ENCODE measurements around the gene SEMA5A. TPM values are rescaled to one million over a fixed set of nuclear protein-coding genes. Genes with fewer than 3 reads are reported as not detected.

Gene SEMA5A
- total RNA-seq, 1 donor from 2014 or later: 0.51 TPM

- H3K27ac Mint-ChIP-seq (ENCODE audit: unreplicated experiment): no peak overlapping the region
- no peak overlapping the region for H3K4me3 Mint-ChIP-seq (ENCODE audit: unreplicated experiment)
- TF ChIP-seq CTCF (IDR thresholded peaks at IDR 0.05; ENCODE audit: partially characterized antibody, unreplicated experiment): no peak
- no peaks in the 10 kb centered on the region for H3K4me1 Mint-ChIP-seq (ENCODE audit: low read depth, unreplicated experiment)
- no peak for DNase-seq
- no peaks in the 10 kb centered on the region for H3K27me3 Mint-ChIP-seq (ENCODE audit: unreplicated experiment)
- no peaks in the 10 kb centered on the region for H3K36me3 Mint-ChIP-seq (ENCODE audit: unreplicated experiment)
- no peaks in the 10 kb centered on the region for H3K9me3 Mint-ChIP-seq (ENCODE audit: unreplicated experiment)
Observed at GRCh38 chr5:9034649-9035048, 511.2 kb downstream of the SEMA5A start.

GRCh38 chr5:9033524-9033923 lies 512.4 kb downstream of the SEMA5A start:
- Mint-ChIP-seq H3K27ac (ENCODE audit: unreplicated experiment) (no peak overlapping the region), H3K36me3 (ENCODE audit: unreplicated experiment) (no peaks in the 10 kb centered on the region), H3K4me3 (ENCODE audit: unreplicated experiment) (no peak overlapping the region), H3K4me1 (ENCODE audit: low read depth, unreplicated experiment) (no peaks in the 10 kb centered on the region), H3K27me3 (ENCODE audit: unreplicated experiment) (no peaks in the 10 kb centered on the region), H3K9me3 (ENCODE audit: unreplicated experiment) (no peaks in the 10 kb centered on the region)
- no peak for DNase-seq
- TF ChIP-seq CTCF (IDR thresholded peaks at IDR 0.05; ENCODE audit: partially characterized antibody, unreplicated experiment): no peak

GRCh38 chr5:9025942-9026341 lies 519.9 kb downstream of the SEMA5A start:
- no peak overlapping the region for H3K4me3 Mint-ChIP-seq (ENCODE audit: unreplicated experiment)
- peaks cover 20% of the 10 kb centered on the region for H3K9me3 Mint-ChIP-seq (ENCODE audit: unreplicated experiment)
- H3K36me3 Mint-ChIP-seq (ENCODE audit: unreplicated experiment): peaks cover 14% of the 10 kb centered on the region
- DNase-seq: no peak
- no peaks in the 10 kb centered on the region for H3K4me1 Mint-ChIP-seq (ENCODE audit: low read depth, unreplicated experiment)
- H3K27me3 Mint-ChIP-seq (ENCODE audit: unreplicated experiment): no peaks in the 10 kb centered on the region
- no peak for TF ChIP-seq CTCF (IDR thresholded peaks at IDR 0.05; ENCODE audit: partially characterized antibody, unreplicated experiment)
- no peak overlapping the region for H3K27ac Mint-ChIP-seq (ENCODE audit: unreplicated experiment)

- no peak for DNase-seq
- peaks cover 2% of the 10 kb centered on the region for H3K27me3 Mint-ChIP-seq (ENCODE audit: unreplicated experiment)
- peaks cover 12% of the 10 kb centered on the region for H3K9me3 Mint-ChIP-seq (ENCODE audit: unreplicated experiment)
- no peak overlapping the region for H3K27ac Mint-ChIP-seq (ENCODE audit: unreplicated experiment)
- peaks cover 7% of the 10 kb centered on the region for H3K36me3 Mint-ChIP-seq (ENCODE audit: unreplicated experiment)
- peaks cover 4% of the 10 kb centered on the region for H3K4me1 Mint-ChIP-seq (ENCODE audit: low read depth, unreplicated experiment)
- TF ChIP-seq CTCF (IDR thresholded peaks at IDR 0.05; ENCODE audit: partially characterized antibody, unreplicated experiment): no peak
- no peak overlapping the region for H3K4me3 Mint-ChIP-seq (ENCODE audit: unreplicated experiment)
Observed at GRCh38 chr5:9020996-9021395, 524.9 kb downstream of the SEMA5A start.

GRCh38 chr5:9015937-9016270 lies 530.0 kb downstream of the SEMA5A start:
- no peaks in the 10 kb centered on the region for H3K9me3 Mint-ChIP-seq (ENCODE audit: unreplicated experiment)
- DNase-seq: no peak
- no peak overlapping the region for H3K27ac Mint-ChIP-seq (ENCODE audit: unreplicated experiment)
- H3K36me3 Mint-ChIP-seq (ENCODE audit: unreplicated experiment): no peaks in the 10 kb centered on the region
- TF ChIP-seq CTCF (IDR thresholded peaks at IDR 0.05; ENCODE audit: partially characterized antibody, unreplicated experiment): no peak
- H3K4me1 Mint-ChIP-seq (ENCODE audit: low read depth, unreplicated experiment): peaks cover 4% of the 10 kb centered on the region
- peaks cover 4% of the 10 kb centered on the region for H3K27me3 Mint-ChIP-seq (ENCODE audit: unreplicated experiment)
- no peak overlapping the region for H3K4me3 Mint-ChIP-seq (ENCODE audit: unreplicated experiment)
